GM23338 (cell line): ENCODE results near the gene STK11IP. TPM values are rescaled to one million over a fixed set of nuclear protein-coding genes. Genes with fewer than 3 reads are reported as not detected.

Experiments
- ATAC-seq: fragments of 200-7000 bp; cut with Tn5 transposase; 3 replicates; pipeline ENCODE4 v1.9.1; 2020
- DNase-seq: peaks from one replicate; pipeline ENCODE4 v3.0.0-alpha.2; 2015; ENCODE audit warnings: low spot score
- H2AFZ ChIP-seq: fragments of 200-600 bp; sonication (generic); 2 replicates; pipeline ENCODE4 v1.8.0; 2016; ENCODE audit warnings: antibody characterized with exemption, mild to moderate bottlenecking, moderate library complexity
- H3F3A ChIP-seq: fragments of 200-600 bp; sonication (generic); replicated peaks from 2 replicates; pipeline ENCODE4 v1.8.0; 2017; ENCODE audit warnings: antibody characterized with exemption, mixed run types, low read depth
- H3K27ac ChIP-seq: fragments of 200-600 bp; sonication (generic); 2 replicates; pipeline ENCODE4 v1.6.1; 2016; ENCODE audit warnings: low read depth
- H3K27me3 ChIP-seq: fragments of 200-600 bp; sonication (generic); 2 replicates; pipeline ENCODE4 v1.8.0; 2016; ENCODE audit warnings: mild to moderate bottlenecking, mixed run types, moderate library complexity; ENCODE audit not compliant: insufficient read depth
- H3K36me3 ChIP-seq: fragments of 200-600 bp; sonication (generic); 2 replicates; pipeline ENCODE4 v1.8.0; 2016; ENCODE audit warnings: mild to moderate bottlenecking; ENCODE audit not compliant: insufficient read depth
- H3K4me1 ChIP-seq: fragments of 200-600 bp; sonication (generic); 2 replicates; pipeline ENCODE4 v1.8.0; 2016; ENCODE audit warnings: mild to moderate bottlenecking, moderate library complexity; ENCODE audit not compliant: insufficient read depth
- H3K4me2 ChIP-seq: fragments of 200-600 bp; sonication (generic); 2 replicates; pipeline ENCODE4 v1.7.1; 2017; ENCODE audit warnings: mixed run types
- H3K4me3 ChIP-seq: fragments of 200-600 bp; sonication (generic); 2 replicates; pipeline ENCODE4 v1.6.1; 2016; ENCODE audit warnings: mixed run types
- H3K79me2 ChIP-seq: fragments of 200-600 bp; sonication (generic); replicated peaks from 2 replicates; pipeline ENCODE4 v1.8.0; 2017; ENCODE audit warnings: mild to moderate bottlenecking; ENCODE audit not compliant: insufficient read depth
- H3K9me2 ChIP-seq: fragments of 200-600 bp; sonication (generic); 2 replicates; pipeline ENCODE4 v1.8.0; 2017; ENCODE audit not compliant: insufficient read depth
- H4K20me1 ChIP-seq: fragments of 200-600 bp; sonication (generic); replicated peaks from 2 replicates; pipeline ENCODE4 v1.8.0; 2017; ENCODE audit warnings: mild to moderate bottlenecking; ENCODE audit not compliant: insufficient read depth
- H3K27ac Mint-ChIP-seq: 2 replicates; pipeline ENCODE4 v1.8.0; 2020; ENCODE audit warnings: inconsistent platforms, mild to moderate bottlenecking, moderate library complexity, mixed read lengths
- H3K27me3 Mint-ChIP-seq: 3 replicates; pipeline ENCODE4 v1.8.0; 2022; ENCODE audit warnings: low read depth, mild to moderate bottlenecking, moderate library complexity, mixed read lengths, inconsistent platforms; ENCODE audit not compliant: insufficient read depth, poor library complexity
- H3K36me3 Mint-ChIP-seq: 3 replicates; pipeline ENCODE4 v1.8.0; 2021; ENCODE audit warnings: low read depth, mild to moderate bottlenecking, inconsistent platforms, moderate library complexity, mixed read lengths
- H3K4me1 Mint-ChIP-seq: 3 replicates; pipeline ENCODE4 v1.8.0; 2020; ENCODE audit warnings: mild to moderate bottlenecking, inconsistent platforms, mixed read lengths
- H3K4me3 Mint-ChIP-seq: 3 replicates; pipeline ENCODE4 v1.8.0; 2021; ENCODE audit warnings: moderate library complexity, mild to moderate bottlenecking, inconsistent platforms, mixed read lengths
- H3K9me3 Mint-ChIP-seq: 3 replicates; pipeline ENCODE4 v1.8.0; 2020; ENCODE audit warnings: moderate library complexity, mild to moderate bottlenecking, inconsistent platforms, mixed read lengths
- CREB1 ChIP-seq: fragments of 250-450 bp; sonication (Bioruptor Pico); IDR thresholded peaks from 2 replicates; pipeline ENCODE4 v1.5.0; 2020; ENCODE audit warnings: low read depth, mild to moderate bottlenecking, moderate library complexity
- CTCF ChIP-seq, 2 experiments: fragments of 200-600 bp in 1 of 2; sonication (generic) in 1 of 2; conservative IDR thresholded peaks; 2 replicates each; pipeline versions ENCODE4 v1.5.1 to v1.6.1; 2016 to 2017; ENCODE audit warnings: antibody characterized with exemption in 2 of 2, low read depth in 2 of 2, mild to moderate bottlenecking in 2 of 2, moderate library complexity in 1 of 2
- ETS1 ChIP-seq: IDR thresholded peaks from 2 replicates; pipeline ENCODE4 v1.6.1; 2016; ENCODE audit warnings: antibody characterized with exemption
- EZH2 ChIP-seq: fragments of 200-600 bp; sonication (generic); IDR thresholded peaks from one replicate; pipeline ENCODE4 v1.8.0; 2017; ENCODE audit warnings: antibody characterized with exemption, mild to moderate bottlenecking, low read depth; ENCODE audit not compliant: unreplicated experiment
- EZH2phosphoT487 ChIP-seq: fragments of 200-600 bp; sonication (generic); IDR thresholded peaks from one replicate; pipeline ENCODE4 v1.8.1; 2018; ENCODE audit warnings: antibody characterized with exemption; ENCODE audit not compliant: unreplicated experiment
- JUNB ChIP-seq: IDR thresholded peaks from one replicate; pipeline ENCODE4 v1.6.1; 2016; ENCODE audit warnings: antibody characterized with exemption; ENCODE audit not compliant: unreplicated experiment
- NANOG ChIP-seq: IDR thresholded peaks from 2 replicates; pipeline ENCODE4 v1.6.1; 2016; ENCODE audit warnings: antibody characterized with exemption, borderline replicate concordance
- POLR2AphosphoS5 ChIP-seq: IDR thresholded peaks from 2 replicates; pipeline ENCODE4 v1.6.1; 2016; ENCODE audit warnings: antibody characterized with exemption, low read depth
- REST ChIP-seq: IDR thresholded peaks from one replicate; pipeline ENCODE4 v1.6.1; 2018; ENCODE audit warnings: antibody characterized with exemption; ENCODE audit not compliant: unreplicated experiment
- STAT1 ChIP-seq: IDR thresholded peaks from one replicate; pipeline ENCODE4 v1.6.1; 2016; ENCODE audit warnings: antibody characterized with exemption; ENCODE audit not compliant: unreplicated experiment
- ZNF114 ChIP-seq: fragments of 250-450 bp; sonication (Bioruptor Pico); IDR thresholded peaks from 2 replicates; pipeline ENCODE4 v1.5.0; 2020; ENCODE audit warnings: mild to moderate bottlenecking, moderate library complexity
- ZNF331 ChIP-seq: fragments of 250-450 bp; sonication (Bioruptor Pico); IDR thresholded peaks from 2 replicates; pipeline ENCODE4 v1.5.0; 2020; ENCODE audit warnings: low read depth, mild to moderate bottlenecking, moderate library complexity
- ZNF462 ChIP-seq: fragments of 250-450 bp; sonication (Bioruptor Pico); IDR thresholded peaks from 2 replicates; pipeline ENCODE4 v1.5.0; 2020; ENCODE audit warnings: mild to moderate bottlenecking, moderate library complexity
- long read RNA-seq: library from polyadenylated mRNA; unstranded; transcript quantifications from one replicate; pipeline ENCODE4 v2.0.0, GENCODE V29; 2020; ENCODE audit not compliant: unreplicated experiment
- polyA plus RNA-seq: library from polyadenylated mRNA; unstranded; fragments of >200 nt; fragmentation: Nextera tagmentation; extraction: Ambion mirVana; gene quantifications from 2 replicates; pipeline ENCODE4 v1.2.1, GENCODE V29; 2016
- total RNA-seq: library from RNA; depleted of rRNA; stranded (reverse); fragments of >200 nt; shearing (Covaris generic); gene quantifications from 2 replicates; pipeline ENCODE4 v1.2.3, GENCODE V29; 2014; rRNA removed

Gene STK11IP
- total RNA-seq (28.1 and 29.3 TPM in 2 replicates), polyA plus RNA-seq (14.2 and 16.6 TPM in 2 replicates)
- long read RNA-seq, partial matches to known transcripts: 0 of 2 reads
- long read RNA-seq, other reads (novel, unspliced or antisense): 0 of 2 reads

- H4K20me1 ChIP-seq: no peaks in the 10 kb centered on the region
- no peaks in the 10 kb centered on the region for H3K36me3 ChIP-seq
- Mint-ChIP-seq H3K4me3 (peak within 1 kb of the TSS; percentile 96), H3K9me3 (no peaks in the 10 kb centered on the region; the same call in 2 of the 3 replicates), H3K27me3 (peaks cover 2% of the 10 kb centered on the region), H3K36me3 (peaks cover 2% of the 10 kb centered on the region; the same call in 2 of the 3 replicates), H3K27ac (peak within 1 kb of the TSS; percentile 99), H3K4me1 (peaks cover 27% of the 10 kb centered on the region)
- peaks cover 26% of the 10 kb centered on the region for H3K4me1 ChIP-seq
- no peaks in the 10 kb centered on the region for H3K27me3 ChIP-seq
- H3K79me2 ChIP-seq: peaks cover 9% of the 10 kb centered on the region; the same call in 1 of the 2 replicates
- no peak for TF ChIP-seq NANOG
- TF ChIP-seq JUNB: no peak
- no peak for TF ChIP-seq EZH2phosphoT487
- TF ChIP-seq STAT1: no peak
- TF ChIP-seq ZNF114: no peak
- TF ChIP-seq CREB1 (CRISPR knock-in tag): peak; percentile 77
- TF ChIP-seq CTCF (conservative IDR thresholded peaks at IDR 0.05; ENCODE audit: low read depth in 2 of 2): no peak
- TF ChIP-seq POLR2AphosphoS5: peak; percentile 88
- no peak for TF ChIP-seq ZNF331 (CRISPR knock-in tag)
- no peak for TF ChIP-seq EZH2
- TF ChIP-seq REST: no peak
- peak; percentile 72 for TF ChIP-seq ETS1
- TF ChIP-seq ZNF462 (CRISPR knock-in tag): no peak
- H3K4me3 ChIP-seq: peak within 1 kb of the TSS; percentile 57
- no peaks in the 10 kb centered on the region for H3K9me2 ChIP-seq
- peaks cover 4% of the 10 kb centered on the region for H3F3A ChIP-seq
- peak within 1 kb of the TSS; percentile 97 for H3K27ac ChIP-seq
- ATAC-seq (peak; percentile 92), DNase-seq (peak; percentile 99)
- no peak within 1 kb of the TSS for H2AFZ ChIP-seq
- peak within 1 kb of the TSS; percentile 81 for H3K4me2 ChIP-seq
These were observed at the start of gene STK11IP for GRCh38 chr2:219597552-219598307. STK11IP (plus strand) TSS chr2:219597857; CDS start chr2:219598120, 263 bp downstream.
